HepG2 (cell line): Measurements from ENCODE around the gene P2RX1. TPM values are rescaled to one million over a fixed set of nuclear protein-coding genes. Genes with fewer than 3 reads are reported as not detected.

Source experiments
- ATAC-seq: fragments of 200-7000 bp; cut with Tn5 transposase; 3 replicates; pipeline ENCODE4 v1.9.1; 2020; ENCODE audit warnings: mild to moderate bottlenecking, moderate library complexity
- BruUV-seq: library from RNA; stranded (reverse); fragments of 400-500 nt; replicated peaks from 2 replicates; lab custom pipeline; 2021; lab: Mats Ljungman, UMichigan
- CTCF ChIA-PET: fragments of 300-600 bp; formaldehyde crosslinking; extraction: SDS; loops from one replicate; lab custom pipeline; 2021; ENCODE audit warnings: low total read pairs, inconsistent platforms, low intra/inter-chr PET ratio; lab: Yijun Ruan, JAX
- POLR2A ChIA-PET: fragments of 350-600 bp; sonication (Branson Sonifier 250); formaldehyde crosslinking; loops from one replicate; lab custom pipeline; 2020; ENCODE audit warnings: antibody characterized with exemption, inconsistent platforms; lab: Yijun Ruan, JAX
- DNase-seq: peaks from one replicate; pipeline ENCODE4 v3.0.0-alpha.2; 2015; ENCODE audit warnings: low spot score
- FAIRE-seq: peaks from 3 replicates; lab custom pipeline; 2011; peaks lifted over from hg19 to GRCh38; lab: Jason Lieb, UNC
- H2AFZ ChIP-seq: one replicate; pipeline ENCODE4 v1.6.1; 2011; ENCODE audit warnings: low read length, inconsistent platforms
- H3K27ac ChIP-seq: fragments of 300-600 bp; 3 replicates; pipeline ENCODE4 v1.8.0; 2011; ENCODE audit warnings: mixed run types, mild to moderate bottlenecking, mixed read lengths, low read length, inconsistent platforms; ENCODE audit not compliant: insufficient read depth; ENCODE audit errors: extremely low read length
- H3K27me3 ChIP-seq, 2 experiments: fragments of 200-600 bp in 1 of 2; 2 replicates in 1 of 2; 3 replicates in 1 of 2; pipeline versions ENCODE4 v1.6.0 to v1.8.0; 2011; ENCODE audit warnings: low read length in 2 of 2, mild to moderate bottlenecking in 2 of 2, moderate library complexity in 2 of 2, inconsistent platforms in 1 of 2; ENCODE audit not compliant: insufficient read depth in 2 of 2, control insufficient read depth in 1 of 2
- H3K36me3 ChIP-seq, 2 experiments: fragments of 200-600 bp in 1 of 2; replicated peaks in 1 of 2; 2 replicates in 1 of 2; 3 replicates in 1 of 2; pipeline versions ENCODE4 v1.5.1 to v1.8.0; 2011; ENCODE audit warnings: low read length in 2 of 2, inconsistent platforms in 1 of 2; ENCODE audit not compliant: insufficient read depth in 2 of 2, control insufficient read depth in 1 of 2
- H3K4me1 ChIP-seq: 2 replicates; pipeline ENCODE4 v1.5.1; 2012; ENCODE audit warnings: low read length, inconsistent platforms; ENCODE audit not compliant: insufficient read depth
- H3K4me2 ChIP-seq: 2 replicates; pipeline ENCODE4 v1.6.0; 2011; ENCODE audit warnings: low read depth, low read length, inconsistent platforms
- H3K4me3 ChIP-seq, 3 experiments: fragments of 200-600 bp in 1 of 3; sonication (generic), shearing (Covaris generic) in 1 of 3; replicated peaks in 1 of 3; 2 replicates each; pipeline ENCODE4 v1.5.1; 2011 to 2016; ENCODE audit warnings: low read length in 3 of 3, inconsistent platforms in 2 of 3, low read depth in 2 of 3, mild to moderate bottlenecking in 2 of 3, control low read depth in 1 of 3, mixed read lengths in 1 of 3; ENCODE audit not compliant: insufficient read depth in 1 of 3
- H3K79me2 ChIP-seq: one replicate; pipeline ENCODE4 v1.6.1; 2011; ENCODE audit warnings: low read length, inconsistent platforms; ENCODE audit not compliant: insufficient read depth
- H3K9ac ChIP-seq: 2 replicates; pipeline ENCODE4 v1.6.0; 2011; ENCODE audit warnings: mild to moderate bottlenecking, low read depth, low read length, inconsistent platforms; ENCODE audit not compliant: insufficient read depth
- H3K9me3 ChIP-seq: 2 replicates; pipeline ENCODE4 v1.5.1; 2012; ENCODE audit warnings: mild to moderate bottlenecking, low read length
- H4K20me1 ChIP-seq: 2 replicates; pipeline ENCODE4 v1.6.0; 2011; ENCODE audit warnings: inconsistent platforms, mild to moderate bottlenecking, low read length, moderate library complexity; ENCODE audit not compliant: insufficient read depth
- ARHGAP35 ChIP-seq: sonication (generic); formaldehyde crosslinking; IDR thresholded peaks from 2 replicates; pipeline ENCODE4 v1.9.0; 2022; ENCODE audit warnings: mild to moderate bottlenecking, inconsistent platforms, moderate library complexity, missing genetic modification reagents, borderline replicate concordance
- KLF16 ChIP-seq, 2 experiments: sonication (generic) in 1 of 2; formaldehyde crosslinking in 1 of 2; IDR thresholded peaks; 2 replicates each; pipeline versions ENCODE4 v1.6.1 to v1.8.0; 2016 to 2023; ENCODE audit warnings: missing genetic modification reagents in 2 of 2, missing compliant biosample characterization in 1 of 2
- MXD4 ChIP-seq: IDR thresholded peaks from 2 replicates; pipeline ENCODE4 v1.6.1; 2016; ENCODE audit warnings: mild to moderate bottlenecking, missing biosample characterization, missing genetic modification reagents
- RARA ChIP-seq: IDR thresholded peaks from 2 replicates; pipeline ENCODE4 v1.6.1; 2016; ENCODE audit warnings: missing genetic modification reagents, missing compliant biosample characterization
- TGIF2 ChIP-seq: IDR thresholded peaks from 2 replicates; pipeline ENCODE4 v1.6.1; 2016; ENCODE audit warnings: control low read depth, missing compliant biosample characterization
- ZBTB20 ChIP-seq: sonication (generic); formaldehyde crosslinking; IDR thresholded peaks from 2 replicates; pipeline ENCODE4 v1.8.1; 2023; ENCODE audit warnings: missing genetic modification reagents, low read depth, mild to moderate bottlenecking, borderline replicate concordance
- ZFAT ChIP-seq: sonication (generic); formaldehyde crosslinking; conservative IDR thresholded peaks from 2 replicates; pipeline ENCODE4 v1.8.1; 2023; ENCODE audit warnings: missing genetic modification reagents, inconsistent platforms
- ZFP36L2 ChIP-seq: sonication (generic); formaldehyde crosslinking; IDR thresholded peaks from 2 replicates; pipeline ENCODE4 v1.4.0; 2020; ENCODE audit warnings: missing genetic modification reagents
- ZNF558 ChIP-seq: sonication (generic); formaldehyde crosslinking; IDR thresholded peaks from 2 replicates; pipeline ENCODE4 v1.9.0; 2022; ENCODE audit warnings: mild to moderate bottlenecking, missing genetic modification reagents, borderline replicate concordance
- ZNF589 ChIP-seq: sonication (generic); formaldehyde crosslinking; conservative IDR thresholded peaks from 2 replicates; pipeline ENCODE4 v1.8.0; 2022; ENCODE audit warnings: mild to moderate bottlenecking, moderate library complexity, missing genetic modification reagents
- WGBS: methylation state at CpG from one replicate; pipeline ENCODE4 v1.1.6; 2017; ENCODE audit warnings: low lambda C conversion rate; 5-methylcytosine and 5-hydroxymethylcytosine counted together
- in situ Hi-C: cut with HindIII; loops from 2 replicates; pipeline ENCODE4 v1.10.0; 2017; ENCODE audit warnings: low pct_unique_long_range_greater_than_20kb; ENCODE audit not compliant: extremely low pct_ligation_motif_present
- intact Hi-C: fragments of 100-400 bp; cut with micrococcal nuclease; formaldehyde crosslinking; loops from one replicate; pipeline ENCODE4 v1.10.0; 2022; ENCODE audit not compliant: unreplicated experiment
- polyA plus RNA-seq, 8 experiments: library from polyadenylated mRNA; depleted of rRNA in 3 of 8; stranded (reverse) in 7 of 8; unstranded in 1 of 8; fragments of >200 nt; fragmentation: Illumina TruSeq in 4 of 8; extraction: Trizol in 4 of 8; gene quantifications; 2 replicates each; pipeline versions ENCODE4 v1.2.1 to v1.2.3, GENCODE V29; 2011 to 2016; ENCODE audit warnings: low read depth in 4 of 8, missing spikeins in 1 of 8, mixed read lengths in 1 of 8; ENCODE audit not compliant: insufficient read depth in 1 of 8
- total RNA-seq, 5 experiments: library from RNA; depleted of rRNA; stranded (reverse); fragments of >200 nt; fragmentation: Illumina TruSeq; extraction: Trizol; gene quantifications; 2 replicates each; pipeline ENCODE4 v1.2.3, GENCODE V29; 2016; ENCODE audit warnings: low read depth in 1 of 5
- TF ChIP-seq, protein P1 (sequence below): sonication (generic); formaldehyde crosslinking; IDR thresholded peaks from 2 replicates; pipeline ENCODE4 v1.8.0; 2023; ENCODE audit warnings: mild to moderate bottlenecking, missing genetic modification reagents
- TF ChIP-seq, protein P2 (sequence below): sonication (generic); formaldehyde crosslinking; IDR thresholded peaks from 2 replicates; pipeline ENCODE4 v1.4.0; 2020; ENCODE audit warnings: low read depth, mild to moderate bottlenecking, missing genetic modification reagents
- TF ChIP-seq, protein P3 (sequence below): sonication (generic); formaldehyde crosslinking; conservative IDR thresholded peaks from 2 replicates; pipeline ENCODE4 v1.4.0; 2020; ENCODE audit warnings: missing genetic modification reagents
- TF ChIP-seq, protein P4 (sequence below): sonication (generic); formaldehyde crosslinking; IDR thresholded peaks from 2 replicates; pipeline ENCODE4 v1.5.0; 2020; ENCODE audit warnings: missing genetic modification reagents

Gene P2RX1
- total and polyA plus RNA-seq, 2 of the 13 experiments (the other 11 are each of a cell fraction or from before 2014, with no cell fraction given) = 0.04 to 0.50 TPM

DNA sequence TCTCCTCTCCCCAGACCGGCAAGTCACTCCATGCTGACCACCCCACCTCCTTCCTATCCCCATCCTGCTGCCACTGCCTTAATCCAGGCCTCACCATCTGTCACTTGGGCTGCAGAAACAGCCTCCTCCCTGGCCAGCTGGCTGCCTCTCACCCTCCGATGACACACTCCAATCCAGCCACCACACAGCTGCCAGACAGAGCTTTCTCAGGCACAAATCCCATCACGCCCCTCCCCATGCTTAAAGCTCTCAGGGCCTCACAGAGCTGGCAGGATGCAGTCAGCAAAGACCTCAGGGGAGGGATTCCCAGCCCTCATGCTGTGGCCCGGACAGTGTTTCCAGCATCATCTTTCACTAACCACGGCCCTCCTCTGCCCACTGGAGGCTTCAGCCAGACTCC lies 37.1 kb downstream of the P2RX1 start (continued):
- TF ChIP-seq ZNF589 = no peak

DNA sequence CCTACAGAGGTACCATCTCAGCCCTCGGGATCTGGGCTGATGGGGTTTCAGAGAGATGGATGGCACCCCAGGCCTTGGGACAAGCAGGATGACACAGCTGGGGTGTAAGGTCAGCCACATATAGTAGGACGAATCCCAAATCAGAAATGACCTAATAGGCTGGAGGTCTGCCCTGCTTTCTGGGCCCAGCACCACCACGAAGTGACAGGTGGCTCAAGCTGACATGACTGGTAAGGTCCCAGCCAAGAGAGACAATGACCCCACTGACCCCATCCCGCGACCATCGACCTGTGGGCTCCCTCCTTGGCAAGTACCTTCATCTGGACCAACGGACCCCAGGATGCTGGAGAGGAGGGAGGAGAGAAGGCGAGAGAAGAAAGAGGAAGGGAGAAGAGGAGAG lies 39.0 kb downstream of the P2RX1 start:
- in situ Hi-C loops (no loop called here), intact Hi-C loops (no loop called here)
- Histone ChIP-seq H3K36me3 (peaks cover 0 to 1% of the 10 kb centered on the region in 2 experiments; a peak in 1 of 5 replicates), H3K4me2 (no peak overlapping the region), H3K4me1 (peaks cover 8% of the 10 kb centered on the region; the same call in 1 of the 2 replicates), H3K9ac (no peak overlapping the region), H3K9me3 (no peaks in the 10 kb centered on the region), H3K27me3 (no peaks in the 10 kb centered on the region), H3K4me3 (no peak overlapping the region), H4K20me1 (no peaks in the 10 kb centered on the region), H3K79me2 (no peaks in the 10 kb centered on the region), H3K27ac (no peak overlapping the region), H2AFZ (no peak overlapping the region)
- 84% methylated on average over 7 of the region's 8 CpGs for WGBS
- POLR2A ChIA-PET = no interaction called here
- TF ChIP-seq MXD4 (CRISPR knock-in tag) (no peak), RARA (no peak), KLF16 (CRISPR knock-in tag; IDR thresholded peaks at IDR 0.05) (no peak), TGIF2 (no peak), ZNF558 (no peak), ZFAT (CRISPR knock-in tag) (no peak), ZBTB20 (CRISPR knock-in tag) (no peak), ARHGAP35 (no peak), ZFP36L2 (CRISPR knock-in tag) (no peak)
- TF ChIP-seq, protein P1, sequence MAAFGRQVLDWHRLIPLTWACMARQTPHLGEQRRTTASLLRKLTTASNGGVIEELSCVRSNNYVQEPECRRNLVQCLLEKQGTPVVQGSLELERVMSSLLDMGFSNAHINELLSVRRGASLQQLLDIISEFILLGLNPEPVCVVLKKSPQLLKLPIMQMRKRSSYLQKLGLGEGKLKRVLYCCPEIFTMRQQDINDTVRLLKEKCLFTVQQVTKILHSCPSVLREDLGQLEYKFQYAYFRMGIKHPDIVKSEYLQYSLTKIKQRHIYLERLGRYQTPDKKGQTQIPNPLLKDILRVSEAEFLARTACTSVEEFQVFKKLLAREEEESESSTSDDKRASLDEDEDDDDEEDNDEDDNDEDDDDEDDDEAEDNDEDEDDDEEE (CRISPR knock-in tag) = no peak
- TF ChIP-seq, protein P2, sequence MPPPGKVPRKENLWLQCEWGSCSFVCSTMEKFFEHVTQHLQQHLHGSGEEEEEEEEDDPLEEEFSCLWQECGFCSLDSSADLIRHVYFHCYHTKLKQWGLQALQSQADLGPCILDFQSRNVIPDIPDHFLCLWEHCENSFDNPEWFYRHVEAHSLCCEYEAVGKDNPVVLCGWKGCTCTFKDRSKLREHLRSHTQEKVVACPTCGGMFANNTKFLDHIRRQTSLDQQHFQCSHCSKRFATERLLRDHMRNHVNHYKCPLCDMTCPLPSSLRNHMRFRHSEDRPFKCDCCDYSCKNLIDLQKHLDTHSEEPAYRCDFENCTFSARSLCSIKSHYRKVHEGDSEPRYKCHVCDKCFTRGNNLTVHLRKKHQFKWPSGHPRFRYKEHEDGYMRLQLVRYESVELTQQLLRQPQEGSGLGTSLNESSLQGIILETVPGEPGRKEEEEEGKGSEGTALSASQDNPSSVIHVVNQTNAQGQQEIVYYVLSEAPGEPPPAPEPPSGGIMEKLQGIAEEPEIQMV (CRISPR knock-in tag) = no peak
- TF ChIP-seq, protein P3, sequence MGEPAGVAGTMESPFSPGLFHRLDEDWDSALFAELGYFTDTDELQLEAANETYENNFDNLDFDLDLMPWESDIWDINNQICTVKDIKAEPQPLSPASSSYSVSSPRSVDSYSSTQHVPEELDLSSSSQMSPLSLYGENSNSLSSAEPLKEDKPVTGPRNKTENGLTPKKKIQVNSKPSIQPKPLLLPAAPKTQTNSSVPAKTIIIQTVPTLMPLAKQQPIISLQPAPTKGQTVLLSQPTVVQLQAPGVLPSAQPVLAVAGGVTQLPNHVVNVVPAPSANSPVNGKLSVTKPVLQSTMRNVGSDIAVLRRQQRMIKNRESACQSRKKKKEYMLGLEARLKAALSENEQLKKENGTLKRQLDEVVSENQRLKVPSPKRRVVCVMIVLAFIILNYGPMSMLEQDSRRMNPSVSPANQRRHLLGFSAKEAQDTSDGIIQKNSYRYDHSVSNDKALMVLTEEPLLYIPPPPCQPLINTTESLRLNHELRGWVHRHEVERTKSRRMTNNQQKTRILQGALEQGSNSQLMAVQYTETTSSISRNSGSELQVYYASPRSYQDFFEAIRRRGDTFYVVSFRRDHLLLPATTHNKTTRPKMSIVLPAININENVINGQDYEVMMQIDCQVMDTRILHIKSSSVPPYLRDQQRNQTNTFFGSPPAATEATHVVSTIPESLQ (CRISPR knock-in tag) = no peak
- TF ChIP-seq, protein P4, sequence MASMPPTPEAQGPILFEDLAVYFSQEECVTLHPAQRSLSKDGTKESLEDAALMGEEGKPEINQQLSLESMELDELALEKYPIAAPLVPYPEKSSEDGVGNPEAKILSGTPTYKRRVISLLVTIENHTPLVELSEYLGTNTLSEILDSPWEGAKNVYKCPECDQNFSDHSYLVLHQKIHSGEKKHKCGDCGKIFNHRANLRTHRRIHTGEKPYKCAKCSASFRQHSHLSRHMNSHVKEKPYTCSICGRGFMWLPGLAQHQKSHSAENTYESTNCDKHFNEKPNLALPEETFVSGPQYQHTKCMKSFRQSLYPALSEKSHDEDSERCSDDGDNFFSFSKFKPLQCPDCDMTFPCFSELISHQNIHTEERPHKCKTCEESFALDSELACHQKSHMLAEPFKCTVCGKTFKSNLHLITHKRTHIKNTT (CRISPR knock-in tag) = no peak
- DNase-seq (no peak), FAIRE-seq (no peak), ATAC-seq (no peak)
- CTCF ChIA-PET = no interaction called here
- no TSS peak for BruUV-seq
